Activated CD8-positive, alpha-beta memory T cell treated with anti-CD3 and anti-CD28 coated beads for 48 hours (primary cell): ENCODE results near the gene ZNF655.

ENCODE experiments used
- DNase-seq, 3 experiments: peaks; one replicate each; pipeline ENCODE4 v3.0.0-alpha.2; 2020; ENCODE audit warnings: low read depth in 2 of 3, low spot score in 2 of 3

ZNF655 gene

GRCh38 chr7:99601656-99602310 lies 43.3 kb downstream of the ZNF655 start:
- DNase-seq, result no peak

GRCh38 chr7:99605527-99605926 lies 47.1 kb downstream of the ZNF655 start:
- DNase-seq, result no peak

- no peak for DNase-seq
Observed at GRCh38 chr7:99606531-99606930, 48.1 kb downstream of the ZNF655 start.

- no peak for DNase-seq
Observed at GRCh38 chr7:99607548-99607947, 49.1 kb downstream of the ZNF655 start.

- DNase-seq, result no peak
Observed at GRCh38 chr7:99614495-99614894, 56.1 kb downstream of the ZNF655 start.

- no peak for DNase-seq
Observed at GRCh38 chr7:99615989-99616358, 57.5 kb downstream of the ZNF655 start.

- peak; percentile 68 to 75 (median 71) for DNase-seq
Observed at GRCh38 chr7:99616359-99617191, 58.1 kb downstream of the ZNF655 start, which contains the start of gene ZSCAN25. Gene ZSCAN25, plus strand, starts transcription at chr7:99616946. Its CDS starts 2,661 bp downstream, at chr7:99619607.

GRCh38 chr7:99617192-99617781 lies 58.8 kb downstream of the ZNF655 start:
- no peak for DNase-seq

GRCh38 chr7:99618726-99619125 lies 60.3 kb downstream of the ZNF655 start:
- no peak for DNase-seq

GRCh38 chr7:99619571-99620130 lies 61.2 kb downstream of the ZNF655 start:
- DNase-seq, result no peak

- no peak for DNase-seq
Observed at GRCh38 chr7:99621271-99621670, 62.8 kb downstream of the ZNF655 start.

GRCh38 chr7:99622596-99622995 lies 64.2 kb downstream of the ZNF655 start:
- no peak for DNase-seq

- DNase-seq, result no peak
Observed at GRCh38 chr7:99623091-99623693, 64.8 kb downstream of the ZNF655 start.

- no peak for DNase-seq
Observed at GRCh38 chr7:99623702-99624447, 65.4 kb downstream of the ZNF655 start.

- DNase-seq, result peak in 2 of 3 experiments; percentile 39 to 59
Observed at GRCh38 chr7:99624484-99624883, 66.0 kb downstream of the ZNF655 start.

GRCh38 chr7:99625321-99625720 lies 66.9 kb downstream of the ZNF655 start:
- no peak for DNase-seq

GRCh38 chr7:99625961-99626360 lies 67.5 kb downstream of the ZNF655 start:
- no peak for DNase-seq
